ENCODE data around the gene CCDC190.
"Not testable (repeated sequence)": the region's sequence is repeated elsewhere in the genome, so short reads cannot be mapped to it uniquely, and the experiment has no call there.

CCDC190 gene

GRCh38 chr1:162861101-162861500 is at the start of gene CCDC190:
CCDC190 (minus strand) TSS chr1:162861175; CDS start chr1:162859646, 1,529 bp downstream.
- peak; percentile 27 for DNase-seq

DNA sequence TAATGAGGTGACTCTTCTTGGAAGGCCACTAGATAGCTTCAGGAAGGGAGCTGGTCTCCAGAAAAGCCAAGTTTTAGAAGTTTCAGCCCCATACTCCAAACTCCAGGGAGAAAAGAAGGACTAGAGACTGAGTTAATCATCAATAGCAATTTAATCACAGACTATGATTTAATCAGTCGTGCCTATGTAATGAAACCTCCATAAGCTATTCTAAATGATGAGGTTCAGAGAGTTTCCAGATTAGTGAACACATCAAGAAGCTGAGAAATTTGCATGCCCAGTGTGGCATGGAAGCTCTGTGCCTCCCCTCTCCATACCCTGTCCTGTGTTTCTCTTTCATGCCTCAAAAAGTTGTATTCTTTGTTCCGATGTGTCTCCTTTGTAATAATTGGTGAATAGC is 49.2 kb upstream of the CCDC190 start:
- no peak for DNase-seq

DNA sequence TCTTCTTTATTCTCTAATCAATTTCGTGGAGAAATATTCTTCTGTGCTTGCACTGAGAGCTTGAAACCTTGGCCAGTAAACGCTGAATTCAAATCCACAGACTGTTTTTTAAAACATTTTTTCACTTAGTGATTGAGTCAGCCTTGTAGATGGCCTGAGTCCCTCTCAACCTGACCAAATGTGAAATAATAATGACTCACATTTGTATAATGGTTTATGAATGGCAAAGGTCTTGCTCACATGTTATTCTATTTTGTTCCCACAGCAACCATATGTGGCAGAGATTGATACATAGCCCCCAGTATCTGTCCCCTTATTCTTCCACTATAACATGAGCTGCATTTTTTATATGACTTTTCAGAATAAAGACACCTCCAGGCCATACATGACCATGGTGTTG is 47.8 kb upstream of the CCDC190 start:
- no peak for DNase-seq

- no peak for DNase-seq
These were observed 47.3 kb upstream of the CCDC190 start for GRCh38 chr1:162908236-162908635.

GRCh38 chr1:162906485-162906884 is 45.5 kb upstream of the CCDC190 start:
- DNase-seq: no peak

- no peak for DNase-seq
These were observed 44.5 kb upstream of the CCDC190 start for GRCh38 chr1:162905174-162906158.

- no peak for DNase-seq
These were observed 43.6 kb upstream of the CCDC190 start for GRCh38 chr1:162904579-162904978.

- DNase-seq: no peak
These were observed 43.0 kb upstream of the CCDC190 start for GRCh38 chr1:162904023-162904422.

- no peak for DNase-seq
These were observed 42.3 kb upstream of the CCDC190 start for GRCh38 chr1:162903246-162903645.

DNA sequence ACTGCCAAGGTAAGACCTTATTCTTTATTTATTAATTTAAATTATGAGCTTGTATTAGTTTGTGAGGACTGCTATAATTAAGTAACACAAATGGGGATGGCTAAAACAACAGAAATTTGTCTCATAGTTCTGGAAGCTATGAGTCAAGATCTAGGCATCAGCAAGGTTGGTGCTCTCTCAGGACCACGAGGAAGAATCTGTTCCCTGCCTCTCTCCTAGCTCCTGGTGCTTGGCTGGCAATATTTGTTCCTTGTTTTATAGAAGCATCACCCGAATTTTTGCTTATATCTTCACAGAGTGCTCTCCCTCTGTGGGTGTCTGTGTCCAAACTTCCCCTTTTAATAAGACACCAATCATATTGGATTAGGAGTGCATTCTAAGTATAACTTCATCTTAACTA is 41.4 kb upstream of the CCDC190 start:
- no peak for DNase-seq

DNA sequence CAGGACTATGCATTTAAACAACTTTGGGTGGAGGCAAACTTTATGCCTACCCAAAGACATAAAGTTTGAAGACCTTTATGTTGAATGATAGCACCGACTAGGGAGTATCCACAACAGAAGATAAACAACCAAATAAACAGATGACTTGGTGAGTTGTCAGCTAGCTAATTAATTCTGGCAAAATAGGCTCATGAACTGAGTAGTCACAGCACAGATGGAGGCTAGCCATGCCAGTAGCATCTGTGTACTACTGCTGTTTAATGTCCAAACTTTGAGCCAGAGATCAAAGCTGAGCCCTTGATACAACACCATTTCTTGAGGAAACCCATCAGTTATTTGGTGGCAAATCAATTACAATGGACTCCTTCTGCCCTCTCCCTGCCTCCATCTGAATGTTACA is 40.3 kb upstream of the CCDC190 start:
- DNase-seq: no peak

- DNase-seq: no peak
These were observed 38.6 kb upstream of the CCDC190 start for GRCh38 chr1:162899422-162900146.

DNA sequence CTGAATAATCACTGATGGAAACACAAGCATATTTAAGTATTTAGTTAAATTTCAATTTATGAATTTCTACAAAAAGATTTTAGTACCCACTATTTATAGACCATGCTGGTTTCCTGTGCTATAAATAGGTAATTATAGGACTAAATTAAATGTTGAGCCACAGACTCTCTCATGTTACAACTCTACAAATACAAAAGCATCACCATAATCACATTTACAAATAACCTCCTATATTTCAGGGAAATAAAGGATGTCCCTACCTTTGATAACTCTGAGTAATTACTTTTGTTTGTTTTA is 32.6 kb upstream of the CCDC190 start:
- no peak for DNase-seq

DNA sequence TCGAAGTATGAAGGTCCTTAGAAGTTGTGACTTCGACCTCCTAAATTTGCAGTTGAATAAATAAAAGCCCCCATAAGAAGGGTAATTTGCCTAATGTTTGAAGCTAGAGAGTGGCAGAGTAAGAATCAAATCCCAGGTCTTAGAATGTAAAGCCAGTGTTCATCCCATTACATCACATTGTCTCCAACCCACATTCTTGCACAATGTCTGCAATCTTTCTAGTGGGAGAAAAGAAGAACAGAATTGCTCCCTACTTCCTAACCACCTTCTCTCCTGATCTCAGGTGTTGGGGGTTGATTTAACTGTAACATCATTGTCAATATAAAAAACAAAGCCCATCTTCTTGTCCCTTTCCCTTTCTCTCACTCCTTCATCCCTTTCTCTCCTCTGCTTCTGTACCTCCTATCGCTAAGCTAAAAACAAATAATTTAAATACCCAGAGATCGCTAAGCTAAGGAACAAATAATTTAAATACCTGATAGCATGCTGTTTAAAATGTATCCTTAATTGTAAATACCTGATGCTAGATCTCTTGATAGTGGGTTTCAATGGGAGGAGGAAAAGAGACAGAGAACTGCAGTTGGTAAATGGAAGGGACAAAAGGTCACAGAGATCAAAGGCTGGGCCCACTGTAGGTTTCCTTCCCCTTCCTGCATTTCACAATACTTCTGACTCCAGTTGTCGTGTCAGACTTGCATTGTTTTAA is 32.1 kb upstream of the CCDC190 start:
- DNase-seq: no peak

GRCh38 chr1:162889989-162890388 is 29.0 kb upstream of the CCDC190 start:
- no peak for DNase-seq

GRCh38 chr1:162886705-162887104 is 25.7 kb upstream of the CCDC190 start:
- no peak for DNase-seq

DNA sequence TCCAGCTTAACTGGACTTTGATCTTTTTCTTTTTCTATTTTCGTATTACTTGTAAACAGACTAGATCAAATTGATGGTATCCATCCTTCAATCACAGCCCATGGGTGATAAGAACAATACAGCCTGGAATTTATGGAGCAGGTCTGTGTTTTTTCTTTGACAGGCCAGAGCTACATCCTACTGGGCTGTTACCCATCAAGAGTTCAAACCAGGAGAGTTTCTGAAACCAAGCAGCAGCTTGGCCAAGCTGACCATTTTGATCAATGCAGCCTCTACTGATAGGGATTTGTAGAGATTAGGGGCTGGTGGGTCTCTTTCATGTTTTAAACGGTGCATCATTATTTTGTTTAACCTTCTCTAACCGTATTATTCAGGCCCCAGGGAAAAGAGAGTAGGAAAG is 24.3 kb upstream of the CCDC190 start:
- no peak for DNase-seq

GRCh38 chr1:162884831-162885230 is 23.9 kb upstream of the CCDC190 start:
- no peak for DNase-seq

- no peak for DNase-seq
These were observed 21.3 kb upstream of the CCDC190 start for GRCh38 chr1:162882248-162882674.

- DNase-seq: no peak
These were observed 20.6 kb upstream of the CCDC190 start for GRCh38 chr1:162881590-162881989.

- not testable (repeated sequence) for DNase-seq
These were observed 19.6 kb upstream of the CCDC190 start for GRCh38 chr1:162880617-162881016.

- DNase-seq: peak; percentile 59
These were observed 17.1 kb upstream of the CCDC190 start for GRCh38 chr1:162878000-162878596.

GRCh38 chr1:162877412-162877811 is 16.4 kb upstream of the CCDC190 start:
- no peak for DNase-seq
